Measurements from ENCODE around the gene RNF144A.

DNA sequence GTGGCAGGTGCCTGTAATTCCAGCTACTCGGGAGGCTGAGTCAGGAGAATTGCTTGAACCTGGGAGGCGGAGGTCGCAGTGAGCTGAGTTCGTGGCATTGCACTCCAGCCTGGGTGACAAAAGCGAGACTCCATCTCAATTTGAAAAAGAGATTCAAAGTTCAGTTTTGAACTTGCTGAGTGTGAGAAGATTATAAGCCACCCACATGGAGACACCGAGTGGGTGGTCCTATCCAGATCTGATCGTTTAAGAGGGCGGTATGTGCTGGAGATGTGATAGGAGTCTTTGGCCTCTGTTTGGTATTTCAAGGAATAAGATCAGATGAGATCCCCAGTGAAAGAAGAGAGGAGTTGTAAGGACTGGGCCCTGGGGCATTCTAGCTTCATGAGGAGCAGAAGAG, 25.6 kb downstream of the RNF144A start:
- TF ChIP-seq, protein P1, sequence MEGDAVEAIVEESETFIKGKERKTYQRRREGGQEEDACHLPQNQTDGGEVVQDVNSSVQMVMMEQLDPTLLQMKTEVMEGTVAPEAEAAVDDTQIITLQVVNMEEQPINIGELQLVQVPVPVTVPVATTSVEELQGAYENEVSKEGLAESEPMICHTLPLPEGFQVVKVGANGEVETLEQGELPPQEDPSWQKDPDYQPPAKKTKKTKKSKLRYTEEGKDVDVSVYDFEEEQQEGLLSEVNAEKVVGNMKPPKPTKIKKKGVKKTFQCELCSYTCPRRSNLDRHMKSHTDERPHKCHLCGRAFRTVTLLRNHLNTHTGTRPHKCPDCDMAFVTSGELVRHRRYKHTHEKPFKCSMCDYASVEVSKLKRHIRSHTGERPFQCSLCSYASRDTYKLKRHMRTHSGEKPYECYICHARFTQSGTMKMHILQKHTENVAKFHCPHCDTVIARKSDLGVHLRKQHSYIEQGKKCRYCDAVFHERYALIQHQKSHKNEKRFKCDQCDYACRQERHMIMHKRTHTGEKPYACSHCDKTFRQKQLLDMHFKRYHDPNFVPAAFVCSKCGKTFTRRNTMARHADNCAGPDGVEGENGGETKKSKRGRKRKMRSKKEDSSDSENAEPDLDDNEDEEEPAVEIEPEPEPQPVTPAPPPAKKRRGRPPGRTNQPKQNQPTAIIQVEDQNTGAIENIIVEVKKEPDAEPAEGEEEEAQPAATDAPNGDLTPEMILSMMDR (IDR thresholded peaks at IDR 0.05), result no peak
- TF ChIP-seq ZFX (IDR thresholded peaks at IDR 0.05; ENCODE audit: borderline replicate concordance), result no peak
